K562 (cell line): Measurements from ENCODE around the gene IL12RB1. TPM values are rescaled to one million over a fixed set of nuclear protein-coding genes. Genes with fewer than 3 reads are reported as not detected.

Experiments
- CCAR2 ChIP-seq: fragments of 200-400 bp; formaldehyde crosslinking; IDR thresholded peaks from 2 replicates; pipeline ENCODE4 v1.6.1; 2017; ENCODE audit warnings: mild to moderate bottlenecking, low read depth, low read length
- EZH2 ChIP-seq: IDR thresholded peaks from 2 replicates; pipeline ENCODE4 v1.6.1; 2012; ENCODE audit warnings: low read depth, mild to moderate bottlenecking, inconsistent platforms, low read length, borderline replicate concordance
- FOXK1 ChIP-seq: sonication (generic); formaldehyde crosslinking; IDR thresholded peaks from 2 replicates; pipeline ENCODE4 v1.8.0; 2022; ENCODE audit warnings: missing genetic modification reagents, mild to moderate bottlenecking, borderline replicate concordance
- KLF13 ChIP-seq: fragments of 450-650 bp; IDR thresholded peaks from 2 replicates; pipeline ENCODE4 v1.6.1; 2016; ENCODE audit warnings: missing genetic modification characterization, low read depth, mild to moderate bottlenecking, missing compliant biosample characterization, moderate library complexity, borderline replicate concordance
- PHF20 ChIP-seq: fragments of 450-650 bp; IDR thresholded peaks from 2 replicates; pipeline ENCODE4 v1.6.1; 2018; ENCODE audit not compliant: partially characterized antibody
- PURB ChIP-seq: sonication (generic); formaldehyde crosslinking; IDR thresholded peaks from 2 replicates; pipeline ENCODE4 v1.9.0; 2021; ENCODE audit warnings: low read depth, mild to moderate bottlenecking, missing genetic modification reagents
- RBBP5 ChIP-seq: fragments of 200-600 bp; sonication (generic); IDR thresholded peaks from 2 replicates; pipeline ENCODE4 v1.6.1; 2012; ENCODE audit warnings: borderline replicate concordance, mild to moderate bottlenecking, low read length, control low read depth, inconsistent platforms; ENCODE audit not compliant: insufficient read depth, poor library complexity, severe bottlenecking
- SMARCA5 ChIP-seq: fragments of 450-650 bp; IDR thresholded peaks from 2 replicates; pipeline ENCODE4 v1.6.1; 2016
- TBP ChIP-seq: optimal IDR thresholded peaks from 2 replicates; pipeline ENCODE3; 2011; ENCODE audit warnings: low read depth, low read length, improper control_type of control experiment
- XRCC4 ChIP-seq: IDR thresholded peaks from one replicate; pipeline ENCODE4 v1.6.1; 2011; ENCODE audit not compliant: insufficient read depth, insufficient read length; ENCODE audit errors: extremely low read depth
- ZKSCAN8 ChIP-seq: fragments of 200-800 bp; sonication (Bioruptor generic); IDR thresholded peaks from 2 replicates; pipeline ENCODE4 v1.6.1; 2016; ENCODE audit warnings: missing genetic modification characterization, missing compliant biosample characterization
- ZNF24 ChIP-seq: fragments of 450-650 bp; IDR thresholded peaks from 2 replicates; pipeline ENCODE4 v1.6.1; 2016
- ZNF274 ChIP-seq: IDR thresholded peaks from 2 replicates; pipeline ENCODE4 v1.6.1; 2011; ENCODE audit warnings: low read depth, mild to moderate bottlenecking, low read length, moderate library complexity, borderline replicate concordance
- ZNF79 ChIP-seq: fragments of 250-450 bp; sonication (Bioruptor Pico); IDR thresholded peaks from 2 replicates; pipeline ENCODE4 v1.4.0; 2020; ENCODE audit warnings: low read depth, mild to moderate bottlenecking, moderate library complexity
- polyA plus RNA-seq, 8 experiments: library from polyadenylated mRNA; depleted of rRNA in 4 of 8; stranded (reverse) in 5 of 8; unstranded in 3 of 8; fragments of >200 nt; fragmentation: Nextera tagmentation in 2 of 8; fragmentation: Illumina TruSeq in 1 of 8; extraction: Ambion mirVana in 2 of 8; extraction: Trizol in 1 of 8; gene quantifications; 2 replicates each; pipeline versions ENCODE4 v1.2.1 to v1.2.3, GENCODE V29; 2011 to 2014; ENCODE audit warnings: inconsistent platforms in 1 of 8, missing spikeins in 1 of 8
- total RNA-seq, 7 experiments: library from RNA; depleted of rRNA in 6 of 7; stranded (reverse); fragments of >200 nt in 6 of 7; fragmentation: Illumina TruSeq in 2 of 7; extraction: Trizol in 2 of 7; gene quantifications; 2 replicates each; pipeline versions ENCODE4 v1.2.1 to v1.2.3, GENCODE V29; 2011 to 2021; ENCODE audit warnings: low replicate concordance in 1 of 7
- TF ChIP-seq, protein P1 (sequence below): sonication (generic); formaldehyde crosslinking; IDR thresholded peaks from 2 replicates; pipeline ENCODE4 v1.8.0; 2022; ENCODE audit warnings: mild to moderate bottlenecking, missing genetic modification reagents, borderline replicate concordance
- TF ChIP-seq, protein P2 (sequence below): IDR thresholded peaks from 2 replicates; pipeline ENCODE4 v1.6.1; 2016; ENCODE audit warnings: missing genetic modification characterization, missing compliant biosample characterization
- TF ChIP-seq, protein P3 (sequence below): fragments of 200-400 bp; formaldehyde crosslinking; IDR thresholded peaks from 2 replicates; pipeline ENCODE4 v1.6.1; 2017; ENCODE audit warnings: mild to moderate bottlenecking, low read depth, low read length, moderate library complexity
- TF ChIP-seq, protein P4 (sequence below): fragments of 450-650 bp; IDR thresholded peaks from 2 replicates; pipeline ENCODE4 v1.7.1; 2018; ENCODE audit warnings: mild to moderate bottlenecking, low read depth; ENCODE audit not compliant: partially characterized antibody
- TF ChIP-seq, protein P5 (sequence below): sonication (generic); formaldehyde crosslinking; IDR thresholded peaks from 2 replicates; pipeline ENCODE4 v1.8.1; 2023; ENCODE audit warnings: mild to moderate bottlenecking, missing genetic modification reagents

IL12RB1 gene
- total and polyA plus RNA-seq, 9 of the 15 experiments (the other 6 are each of a cell fraction or from before 2014, with no cell fraction given), result 0.04 to 0.07 (median 0.06) TPM; not detected in 5

DNA sequence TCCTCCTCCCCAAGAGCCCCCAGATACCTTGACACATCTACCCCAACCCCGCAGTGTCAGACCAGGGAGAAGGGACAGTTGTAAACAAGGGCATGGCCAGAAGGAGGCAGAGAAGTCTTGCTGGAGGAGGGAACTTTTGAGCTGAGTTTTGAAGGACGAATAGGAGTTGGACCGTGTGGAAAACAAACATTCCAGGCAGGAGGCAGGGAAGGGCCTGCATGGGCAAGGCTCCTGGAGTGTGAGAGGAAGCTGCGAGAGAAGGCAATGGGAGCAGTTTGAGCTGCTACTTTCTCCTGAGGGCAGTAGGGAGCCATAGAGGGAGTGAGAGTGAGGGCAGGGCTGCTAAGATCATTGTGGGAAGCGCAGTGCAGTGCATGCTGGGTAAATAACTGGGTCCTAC, 23.3 kb downstream of the IL12RB1 start (continued):
- TF ChIP-seq, protein P1, sequence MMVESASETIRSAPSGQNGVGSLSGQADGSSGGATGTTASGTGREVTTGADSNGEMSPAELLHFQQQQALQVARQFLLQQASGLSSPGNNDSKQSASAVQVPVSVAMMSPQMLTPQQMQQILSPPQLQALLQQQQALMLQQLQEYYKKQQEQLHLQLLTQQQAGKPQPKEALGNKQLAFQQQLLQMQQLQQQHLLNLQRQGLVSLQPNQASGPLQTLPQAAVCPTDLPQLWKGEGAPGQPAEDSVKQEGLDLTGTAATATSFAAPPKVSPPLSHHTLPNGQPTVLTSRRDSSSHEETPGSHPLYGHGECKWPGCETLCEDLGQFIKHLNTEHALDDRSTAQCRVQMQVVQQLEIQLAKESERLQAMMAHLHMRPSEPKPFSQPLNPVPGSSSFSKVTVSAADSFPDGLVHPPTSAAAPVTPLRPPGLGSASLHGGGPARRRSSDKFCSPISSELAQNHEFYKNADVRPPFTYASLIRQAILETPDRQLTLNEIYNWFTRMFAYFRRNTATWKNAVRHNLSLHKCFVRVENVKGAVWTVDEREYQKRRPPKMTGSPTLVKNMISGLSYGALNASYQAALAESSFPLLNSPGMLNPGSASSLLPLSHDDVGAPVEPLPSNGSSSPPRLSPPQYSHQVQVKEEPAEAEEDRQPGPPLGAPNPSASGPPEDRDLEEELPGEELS (CRISPR knock-in tag), result no peak
- no peak for TF ChIP-seq CCAR2
- no peak for TF ChIP-seq ZKSCAN8 (CRISPR knock-in tag)
- peak; percentile 99 for TF ChIP-seq SMARCA5
- no peak for TF ChIP-seq XRCC4
- no peak for TF ChIP-seq RBBP5
- TF ChIP-seq, protein P2, sequence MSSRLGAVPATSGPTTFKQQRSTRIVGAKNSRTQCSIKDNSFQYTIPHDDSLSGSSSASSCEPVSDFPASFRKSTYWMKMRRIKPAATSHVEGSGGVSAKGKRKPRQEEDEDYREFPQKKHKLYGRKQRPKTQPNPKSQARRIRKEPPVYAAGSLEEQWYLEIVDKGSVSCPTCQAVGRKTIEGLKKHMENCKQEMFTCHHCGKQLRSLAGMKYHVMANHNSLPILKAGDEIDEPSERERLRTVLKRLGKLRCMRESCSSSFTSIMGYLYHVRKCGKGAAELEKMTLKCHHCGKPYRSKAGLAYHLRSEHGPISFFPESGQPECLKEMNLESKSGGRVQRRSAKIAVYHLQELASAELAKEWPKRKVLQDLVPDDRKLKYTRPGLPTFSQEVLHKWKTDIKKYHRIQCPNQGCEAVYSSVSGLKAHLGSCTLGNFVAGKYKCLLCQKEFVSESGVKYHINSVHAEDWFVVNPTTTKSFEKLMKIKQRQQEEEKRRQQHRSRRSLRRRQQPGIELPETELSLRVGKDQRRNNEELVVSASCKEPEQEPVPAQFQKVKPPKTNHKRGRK, result no peak
- no peak for TF ChIP-seq KLF13 (tag)
- TF ChIP-seq ZNF24, result 0 out of 2 replicates have a peak, but pooled peaks have one; percentile 27
- TF ChIP-seq FOXK1 (CRISPR knock-in tag), result 0 out of 2 replicates have a peak, but pooled peaks have one; percentile 23
- TF ChIP-seq, protein P3, sequence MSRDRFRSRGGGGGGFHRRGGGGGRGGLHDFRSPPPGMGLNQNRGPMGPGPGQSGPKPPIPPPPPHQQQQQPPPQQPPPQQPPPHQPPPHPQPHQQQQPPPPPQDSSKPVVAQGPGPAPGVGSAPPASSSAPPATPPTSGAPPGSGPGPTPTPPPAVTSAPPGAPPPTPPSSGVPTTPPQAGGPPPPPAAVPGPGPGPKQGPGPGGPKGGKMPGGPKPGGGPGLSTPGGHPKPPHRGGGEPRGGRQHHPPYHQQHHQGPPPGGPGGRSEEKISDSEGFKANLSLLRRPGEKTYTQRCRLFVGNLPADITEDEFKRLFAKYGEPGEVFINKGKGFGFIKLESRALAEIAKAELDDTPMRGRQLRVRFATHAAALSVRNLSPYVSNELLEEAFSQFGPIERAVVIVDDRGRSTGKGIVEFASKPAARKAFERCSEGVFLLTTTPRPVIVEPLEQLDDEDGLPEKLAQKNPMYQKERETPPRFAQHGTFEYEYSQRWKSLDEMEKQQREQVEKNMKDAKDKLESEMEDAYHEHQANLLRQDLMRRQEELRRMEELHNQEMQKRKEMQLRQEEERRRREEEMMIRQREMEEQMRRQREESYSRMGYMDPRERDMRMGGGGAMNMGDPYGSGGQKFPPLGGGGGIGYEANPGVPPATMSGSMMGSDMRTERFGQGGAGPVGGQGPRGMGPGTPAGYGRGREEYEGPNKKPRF, result no peak
- TF ChIP-seq, protein P4, sequence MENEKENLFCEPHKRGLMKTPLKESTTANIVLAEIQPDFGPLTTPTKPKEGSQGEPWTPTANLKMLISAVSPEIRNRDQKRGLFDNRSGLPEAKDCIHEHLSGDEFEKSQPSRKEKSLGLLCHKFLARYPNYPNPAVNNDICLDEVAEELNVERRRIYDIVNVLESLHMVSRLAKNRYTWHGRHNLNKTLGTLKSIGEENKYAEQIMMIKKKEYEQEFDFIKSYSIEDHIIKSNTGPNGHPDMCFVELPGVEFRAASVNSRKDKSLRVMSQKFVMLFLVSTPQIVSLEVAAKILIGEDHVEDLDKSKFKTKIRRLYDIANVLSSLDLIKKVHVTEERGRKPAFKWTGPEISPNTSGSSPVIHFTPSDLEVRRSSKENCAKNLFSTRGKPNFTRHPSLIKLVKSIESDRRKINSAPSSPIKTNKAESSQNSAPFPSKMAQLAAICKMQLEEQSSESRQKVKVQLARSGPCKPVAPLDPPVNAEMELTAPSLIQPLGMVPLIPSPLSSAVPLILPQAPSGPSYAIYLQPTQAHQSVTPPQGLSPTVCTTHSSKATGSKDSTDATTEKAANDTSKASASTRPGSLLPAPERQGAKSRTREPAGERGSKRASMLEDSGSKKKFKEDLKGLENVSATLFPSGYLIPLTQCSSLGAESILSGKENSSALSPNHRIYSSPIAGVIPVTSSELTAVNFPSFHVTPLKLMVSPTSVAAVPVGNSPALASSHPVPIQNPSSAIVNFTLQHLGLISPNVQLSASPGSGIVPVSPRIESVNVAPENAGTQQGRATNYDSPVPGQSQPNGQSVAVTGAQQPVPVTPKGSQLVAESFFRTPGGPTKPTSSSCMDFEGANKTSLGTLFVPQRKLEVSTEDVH, result no peak
- TF ChIP-seq PHF20, result peak; percentile 81
- TF ChIP-seq ZNF79, result no peak
- no peak for TF ChIP-seq EZH2
- TF ChIP-seq ZNF274, result no peak
- TF ChIP-seq, protein P5, sequence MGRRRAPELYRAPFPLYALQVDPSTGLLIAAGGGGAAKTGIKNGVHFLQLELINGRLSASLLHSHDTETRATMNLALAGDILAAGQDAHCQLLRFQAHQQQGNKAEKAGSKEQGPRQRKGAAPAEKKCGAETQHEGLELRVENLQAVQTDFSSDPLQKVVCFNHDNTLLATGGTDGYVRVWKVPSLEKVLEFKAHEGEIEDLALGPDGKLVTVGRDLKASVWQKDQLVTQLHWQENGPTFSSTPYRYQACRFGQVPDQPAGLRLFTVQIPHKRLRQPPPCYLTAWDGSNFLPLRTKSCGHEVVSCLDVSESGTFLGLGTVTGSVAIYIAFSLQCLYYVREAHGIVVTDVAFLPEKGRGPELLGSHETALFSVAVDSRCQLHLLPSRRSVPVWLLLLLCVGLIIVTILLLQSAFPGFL (CRISPR knock-in tag), result no peak
- TF ChIP-seq PURB (CRISPR knock-in tag), result no peak
- no peak for TF ChIP-seq TBP
